Caco-2 (cell line): Measurements from ENCODE around the gene RAB5B. TPM values are rescaled to one million over a fixed set of nuclear protein-coding genes. Genes with fewer than 3 reads are reported as not detected.

Source experiments
- BruUV-seq: library from RNA; stranded (reverse); fragments of 400-500 nt; replicated peaks from 2 replicates; lab custom pipeline; 2021; lab: Mats Ljungman, UMichigan
- CTCF ChIA-PET: fragments of 300-600 bp; sonication (Branson Sonifier 250); formaldehyde crosslinking; loops from one replicate; lab custom pipeline; 2022; ENCODE audit warnings: antibody characterized with exemption; lab: Charles Lee
- POLR2A ChIA-PET: fragments of 300-600 bp; sonication (Branson Sonifier 250); formaldehyde crosslinking; loops from one replicate; lab custom pipeline; 2022; ENCODE audit warnings: antibody characterized with exemption; lab: Charles Lee
- DNase-seq, 2 experiments: peaks; one replicate each; pipeline versions ENCODE4 v3.0.0 to v3.0.0-alpha.2; 2020 to 2022
- H3K27me3 ChIP-seq: replicated peaks from 2 replicates; pipeline ENCODE4 v1.6.0; 2011; ENCODE audit warnings: low read length; ENCODE audit not compliant: control insufficient read depth, insufficient read depth
- H3K36me3 ChIP-seq: 2 replicates; pipeline ENCODE4 v1.5.1; 2011; ENCODE audit warnings: low read length; ENCODE audit not compliant: control insufficient read depth, insufficient read depth
- H3K4me1 ChIP-seq: fragments of 250-450 bp; sonication (Bioruptor Pico); 2 replicates; pipeline ENCODE4 v1.5.1; 2020; ENCODE audit warnings: mild to moderate bottlenecking
- H3K4me3 ChIP-seq: 2 replicates; pipeline ENCODE4 v1.5.1; 2011; ENCODE audit warnings: low read depth, mild to moderate bottlenecking, control low read depth, low read length
- H3K9me3 ChIP-seq: fragments of 250-450 bp; sonication (Bioruptor Pico); 2 replicates; pipeline ENCODE4 v1.5.1; 2020; ENCODE audit warnings: mild to moderate bottlenecking, moderate library complexity
- H3K27ac Mint-ChIP-seq: one replicate; pipeline ENCODE4 v1.8.0; 2022; ENCODE audit warnings: mixed read lengths; ENCODE audit not compliant: unreplicated experiment
- H3K27me3 Mint-ChIP-seq: one replicate; pipeline ENCODE4 v1.8.0; 2022; ENCODE audit warnings: mixed read lengths; ENCODE audit not compliant: insufficient read depth, unreplicated experiment
- H3K36me3 Mint-ChIP-seq: one replicate; pipeline ENCODE4 v1.8.0; 2022; ENCODE audit warnings: mild to moderate bottlenecking, mixed read lengths; ENCODE audit not compliant: insufficient read depth, unreplicated experiment
- H3K4me1 Mint-ChIP-seq: one replicate; pipeline ENCODE4 v1.8.0; 2022; ENCODE audit warnings: low read depth, mixed read lengths; ENCODE audit not compliant: unreplicated experiment
- H3K4me3 Mint-ChIP-seq: one replicate; pipeline ENCODE4 v1.8.0; 2022; ENCODE audit warnings: mild to moderate bottlenecking, moderate library complexity, mixed read lengths; ENCODE audit not compliant: unreplicated experiment
- H3K9me3 Mint-ChIP-seq: one replicate; pipeline ENCODE4 v1.8.0; 2022; ENCODE audit warnings: mixed read lengths; ENCODE audit not compliant: unreplicated experiment
- intact Hi-C: fragments of 100-400 bp; cut with micrococcal nuclease; formaldehyde crosslinking; loops from one replicate; pipeline ENCODE4 v1.10.0; 2022; ENCODE audit not compliant: unreplicated experiment
- total RNA-seq: library from RNA; stranded (reverse); gene quantifications from 2 replicates; pipeline ENCODE4 v1.2.3, GENCODE V29; 2022
- TF ChIP-seq, protein P1 (sequence below), 2 experiments: fragments of 200-600 bp in 1 of 2; IDR thresholded peaks; 1 replicate in 1 of 2; 2 replicates in 1 of 2; pipeline versions ENCODE4 v1.5.1 to v1.8.0; 2011 to 2022; ENCODE audit warnings: antibody characterized with exemption in 1 of 2, control low read depth in 1 of 2, inconsistent platforms in 1 of 2, low read depth in 1 of 2, low read length in 1 of 2, mild to moderate bottlenecking in 1 of 2, moderate library complexity in 1 of 2; ENCODE audit not compliant: insufficient read depth in 1 of 2, severe bottlenecking in 1 of 2, unreplicated experiment in 1 of 2

The RAB5B gene
- total RNA-seq, 1 experiment from 2014 or later = 107 TPM

DNA sequence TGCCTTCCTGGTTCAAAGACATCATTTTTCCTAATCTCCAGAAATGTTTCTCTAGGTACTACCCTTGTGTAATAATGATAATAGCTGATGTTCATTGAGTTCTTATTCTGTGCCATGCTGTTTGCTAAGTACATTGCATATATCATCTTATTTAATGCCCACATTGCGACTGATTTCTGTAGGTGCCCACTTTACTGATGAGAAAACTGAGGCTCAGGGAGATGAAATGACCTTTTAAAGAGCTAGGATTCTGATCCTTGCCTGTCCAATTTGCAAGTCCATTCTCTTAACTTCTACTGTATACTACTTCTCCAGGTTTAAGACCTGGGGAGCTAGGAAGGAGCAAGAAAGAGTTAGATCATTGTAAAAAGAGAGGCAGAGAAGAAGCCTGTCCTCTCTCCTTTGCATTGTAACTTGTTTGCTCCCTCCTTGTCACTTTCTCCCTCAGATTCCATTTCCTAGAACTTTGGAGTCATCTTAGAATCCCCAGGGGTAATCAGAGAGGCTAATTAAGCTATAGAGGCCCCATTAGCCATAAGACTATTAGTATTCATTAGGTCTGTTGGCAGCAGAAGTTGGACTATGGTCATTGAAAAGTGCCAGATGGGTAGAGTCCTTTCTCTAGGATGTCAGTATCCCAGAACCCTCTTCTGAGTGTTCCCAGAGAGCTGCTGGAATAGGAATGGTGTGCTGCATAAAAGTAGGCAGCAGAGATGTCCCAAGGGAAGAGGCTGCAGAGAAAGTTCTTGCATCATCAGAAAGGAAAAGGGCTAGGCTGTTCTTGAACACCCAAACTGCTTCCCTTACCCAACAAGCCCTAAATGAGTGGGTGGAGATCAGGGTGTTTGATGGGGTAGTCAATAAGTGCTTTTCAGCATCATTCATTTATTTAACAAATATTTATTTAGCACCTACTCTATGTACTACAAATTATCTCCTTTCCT is 39.8 kb upstream of the RAB5B start:
- no peak for DNase-seq
- Mint-ChIP-seq H3K27ac (no peak overlapping the region), H3K4me1 (peaks cover 17% of the 10 kb centered on the region), H3K27me3 (no peaks in the 10 kb centered on the region), H3K36me3 (peaks cover 10% of the 10 kb centered on the region), H3K4me3 (no peak overlapping the region), H3K9me3 (no peaks in the 10 kb centered on the region)
- H3K4me1 ChIP-seq = peaks cover 29% of the 10 kb centered on the region
- TF ChIP-seq, protein P1, sequence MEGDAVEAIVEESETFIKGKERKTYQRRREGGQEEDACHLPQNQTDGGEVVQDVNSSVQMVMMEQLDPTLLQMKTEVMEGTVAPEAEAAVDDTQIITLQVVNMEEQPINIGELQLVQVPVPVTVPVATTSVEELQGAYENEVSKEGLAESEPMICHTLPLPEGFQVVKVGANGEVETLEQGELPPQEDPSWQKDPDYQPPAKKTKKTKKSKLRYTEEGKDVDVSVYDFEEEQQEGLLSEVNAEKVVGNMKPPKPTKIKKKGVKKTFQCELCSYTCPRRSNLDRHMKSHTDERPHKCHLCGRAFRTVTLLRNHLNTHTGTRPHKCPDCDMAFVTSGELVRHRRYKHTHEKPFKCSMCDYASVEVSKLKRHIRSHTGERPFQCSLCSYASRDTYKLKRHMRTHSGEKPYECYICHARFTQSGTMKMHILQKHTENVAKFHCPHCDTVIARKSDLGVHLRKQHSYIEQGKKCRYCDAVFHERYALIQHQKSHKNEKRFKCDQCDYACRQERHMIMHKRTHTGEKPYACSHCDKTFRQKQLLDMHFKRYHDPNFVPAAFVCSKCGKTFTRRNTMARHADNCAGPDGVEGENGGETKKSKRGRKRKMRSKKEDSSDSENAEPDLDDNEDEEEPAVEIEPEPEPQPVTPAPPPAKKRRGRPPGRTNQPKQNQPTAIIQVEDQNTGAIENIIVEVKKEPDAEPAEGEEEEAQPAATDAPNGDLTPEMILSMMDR (IDR thresholded peaks at IDR 0.05; ENCODE audit: insufficient read depth in 1 of 2, low read depth in 1 of 2, low read length in 1 of 2, severe bottlenecking in 1 of 2, unreplicated experiment in 1 of 2) = no peak
- H3K4me3 ChIP-seq = no peak overlapping the region
- H3K36me3 ChIP-seq = no peaks in the 10 kb centered on the region
- POLR2A ChIA-PET = interaction anchor here (1.2 kb wide), 1 partner anchor 40 kb away, joined by 3 read pairs; the partner anchor contains the start of gene RAB5B
- no peaks in the 10 kb centered on the region for H3K27me3 ChIP-seq
- CTCF ChIA-PET = no interaction called here
- intact Hi-C loops = loop anchor here (5.0 kb wide), 1 partner anchor 93 kb away; no protein-coding TSS in a partner anchor
- H3K9me3 ChIP-seq = no peaks in the 10 kb centered on the region
- BruUV-seq = no TSS peak

DNA sequence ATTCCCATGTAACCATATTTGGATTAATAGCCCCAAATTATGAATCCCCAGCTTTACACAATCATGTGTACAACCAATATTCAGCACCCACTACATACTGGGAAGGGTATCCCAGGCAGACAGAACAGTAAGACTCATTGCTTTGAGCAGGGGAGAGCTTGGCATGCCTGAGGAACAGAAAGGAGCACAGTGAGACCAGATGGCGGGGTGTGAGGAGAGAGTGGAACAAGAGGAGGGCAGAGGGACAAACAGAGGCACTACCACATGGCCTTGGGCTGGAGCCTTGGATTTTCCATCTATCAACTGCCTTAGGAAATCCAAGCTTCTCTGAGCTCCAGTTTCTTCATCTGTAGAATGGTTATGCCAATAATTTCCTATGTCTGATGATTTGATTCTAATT is 39.1 kb upstream of the RAB5B start:
- CTCF ChIA-PET = no interaction called here

DNA sequence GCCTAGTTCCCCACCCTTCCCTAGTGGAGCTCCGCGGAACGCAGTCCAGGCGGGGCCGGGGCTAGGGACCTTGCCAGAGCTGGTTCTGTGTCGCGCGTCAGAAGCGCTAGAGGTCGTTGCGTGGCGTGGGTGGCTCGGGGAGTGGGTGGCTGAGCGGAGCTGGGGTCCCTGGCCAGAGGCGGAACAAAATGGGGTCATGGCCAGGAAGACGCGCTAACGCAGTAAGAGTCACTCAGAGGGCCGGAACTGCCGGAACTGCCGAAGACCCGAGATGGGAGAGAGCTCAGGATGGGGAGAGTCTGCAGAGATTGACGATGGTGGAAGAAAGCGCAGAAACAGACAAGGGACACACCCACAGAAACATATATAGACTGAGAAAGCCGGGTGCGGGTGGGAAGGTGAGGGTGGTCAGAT is 38.1 kb upstream of the RAB5B start:
- Mint-ChIP-seq H3K4me1 (peaks cover 7% of the 10 kb centered on the region), H3K27me3 (no peaks in the 10 kb centered on the region), H3K4me3 (no peak overlapping the region), H3K27ac (no peak overlapping the region), H3K9me3 (no peaks in the 10 kb centered on the region), H3K36me3 (peaks cover 10% of the 10 kb centered on the region)
- ChIA-PET CTCF (no interaction called here), POLR2A (no interaction called here)
- Histone ChIP-seq H3K4me1 (peaks cover 29% of the 10 kb centered on the region), H3K36me3 (no peaks in the 10 kb centered on the region), H3K27me3 (no peaks in the 10 kb centered on the region), H3K4me3 (no peak overlapping the region), H3K9me3 (no peaks in the 10 kb centered on the region)
- TF ChIP-seq, protein P1 (IDR thresholded peaks at IDR 0.05; ENCODE audit: insufficient read depth in 1 of 2, low read depth in 1 of 2, low read length in 1 of 2, severe bottlenecking in 1 of 2, unreplicated experiment in 1 of 2) = no peak
- intact Hi-C loops = no loop called here
- no TSS peak for BruUV-seq
- no peak for DNase-seq

More for the DNA sequence above, 39.1 kb upstream of the RAB5B start:
- H3K36me3 ChIP-seq = no peaks in the 10 kb centered on the region
- H3K36me3 Mint-ChIP-seq = peaks cover 10% of the 10 kb centered on the region
- H3K4me3 Mint-ChIP-seq = no peak overlapping the region
- H3K4me1 ChIP-seq = peaks cover 28% of the 10 kb centered on the region
- H3K27me3 Mint-ChIP-seq = no peaks in the 10 kb centered on the region
- intact Hi-C loops = loop anchor here (5.0 kb wide), 1 partner anchor 93 kb away; no protein-coding TSS in a partner anchor
- no peak for DNase-seq
- H3K27me3 ChIP-seq = no peaks in the 10 kb centered on the region
- POLR2A ChIA-PET = no interaction called here
- H3K4me3 ChIP-seq = no peak overlapping the region
- H3K9me3 ChIP-seq = no peaks in the 10 kb centered on the region
- no TSS peak for BruUV-seq
- H3K4me1 Mint-ChIP-seq = peaks cover 17% of the 10 kb centered on the region
- TF ChIP-seq, protein P1 (IDR thresholded peaks at IDR 0.05; ENCODE audit: insufficient read depth in 1 of 2, low read depth in 1 of 2, low read length in 1 of 2, severe bottlenecking in 1 of 2, unreplicated experiment in 1 of 2) = no peak
- no peaks in the 10 kb centered on the region for H3K9me3 Mint-ChIP-seq
- H3K27ac Mint-ChIP-seq = no peak overlapping the region
